Kidney epithelial cell (primary cell): ENCODE data around the gene MKLN1. TPM values are rescaled to one million over a fixed set of nuclear protein-coding genes. Genes with fewer than 3 reads are reported as not detected.
"Not testable (repeated sequence)": the region's sequence is repeated elsewhere in the genome, so short reads cannot be mapped to it uniquely, and the experiment has no call there.

ENCODE experiments used
- DNase-seq: peaks from one replicate; pipeline ENCODE4 v3.0.0-alpha.2; 2010; ENCODE audit warnings: low read depth
- H3K27me3 ChIP-seq: 2 replicates; pipeline ENCODE4 v1.6.0; 2011; ENCODE audit warnings: low read length; ENCODE audit not compliant: control insufficient read depth, insufficient read depth
- H3K36me3 ChIP-seq: 2 replicates; pipeline ENCODE4 v1.5.1; 2011; ENCODE audit warnings: low read length; ENCODE audit not compliant: control insufficient read depth, insufficient read depth
- H3K4me3 ChIP-seq: 2 replicates; pipeline ENCODE4 v1.5.1; 2011; ENCODE audit warnings: low read depth, mild to moderate bottlenecking, control low read depth, low read length
- total RNA-seq: library from RNA; depleted of rRNA; stranded (reverse); fragments of >200 nt; gene quantifications from 2 replicates; pipeline ENCODE4 v1.2.3, GENCODE V29; 2015
- TF ChIP-seq, protein P1 (sequence below): IDR thresholded peaks from 2 replicates; pipeline ENCODE4 v1.5.1; 2011; ENCODE audit warnings: mild to moderate bottlenecking, moderate library complexity, low read length, control low read depth, inconsistent platforms; ENCODE audit not compliant: insufficient read depth, poor library complexity, severe bottlenecking

MKLN1 gene
- total RNA-seq, 1 donor from 2014 or later: 18.8 TPM

DNA sequence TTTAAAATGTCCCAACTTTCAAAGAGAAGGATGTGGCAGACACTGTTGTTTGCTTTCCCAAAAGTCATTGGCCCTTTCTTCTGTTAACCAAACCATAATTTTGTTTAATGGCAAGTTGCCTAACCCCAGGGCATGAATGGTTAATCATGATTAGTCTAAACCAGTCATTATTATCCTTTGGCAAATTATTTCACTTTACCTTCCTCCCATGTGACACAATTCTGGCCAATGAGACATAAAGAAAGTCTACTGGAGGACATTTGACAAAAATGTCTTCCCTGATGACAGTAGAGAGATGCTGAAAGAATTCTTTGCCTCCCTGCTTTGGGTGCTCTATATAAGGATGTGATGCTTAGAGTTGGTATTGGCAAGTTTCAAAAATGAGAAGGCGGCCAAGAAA is 126.8 kb downstream of the MKLN1 start:
- no peaks in the 10 kb centered on the region for H3K36me3 ChIP-seq
- H3K4me3 ChIP-seq: no peak overlapping the region
- TF ChIP-seq, protein P1, sequence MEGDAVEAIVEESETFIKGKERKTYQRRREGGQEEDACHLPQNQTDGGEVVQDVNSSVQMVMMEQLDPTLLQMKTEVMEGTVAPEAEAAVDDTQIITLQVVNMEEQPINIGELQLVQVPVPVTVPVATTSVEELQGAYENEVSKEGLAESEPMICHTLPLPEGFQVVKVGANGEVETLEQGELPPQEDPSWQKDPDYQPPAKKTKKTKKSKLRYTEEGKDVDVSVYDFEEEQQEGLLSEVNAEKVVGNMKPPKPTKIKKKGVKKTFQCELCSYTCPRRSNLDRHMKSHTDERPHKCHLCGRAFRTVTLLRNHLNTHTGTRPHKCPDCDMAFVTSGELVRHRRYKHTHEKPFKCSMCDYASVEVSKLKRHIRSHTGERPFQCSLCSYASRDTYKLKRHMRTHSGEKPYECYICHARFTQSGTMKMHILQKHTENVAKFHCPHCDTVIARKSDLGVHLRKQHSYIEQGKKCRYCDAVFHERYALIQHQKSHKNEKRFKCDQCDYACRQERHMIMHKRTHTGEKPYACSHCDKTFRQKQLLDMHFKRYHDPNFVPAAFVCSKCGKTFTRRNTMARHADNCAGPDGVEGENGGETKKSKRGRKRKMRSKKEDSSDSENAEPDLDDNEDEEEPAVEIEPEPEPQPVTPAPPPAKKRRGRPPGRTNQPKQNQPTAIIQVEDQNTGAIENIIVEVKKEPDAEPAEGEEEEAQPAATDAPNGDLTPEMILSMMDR: no peak
- H3K27me3 ChIP-seq: no peaks in the 10 kb centered on the region
- DNase-seq: no peak

DNA sequence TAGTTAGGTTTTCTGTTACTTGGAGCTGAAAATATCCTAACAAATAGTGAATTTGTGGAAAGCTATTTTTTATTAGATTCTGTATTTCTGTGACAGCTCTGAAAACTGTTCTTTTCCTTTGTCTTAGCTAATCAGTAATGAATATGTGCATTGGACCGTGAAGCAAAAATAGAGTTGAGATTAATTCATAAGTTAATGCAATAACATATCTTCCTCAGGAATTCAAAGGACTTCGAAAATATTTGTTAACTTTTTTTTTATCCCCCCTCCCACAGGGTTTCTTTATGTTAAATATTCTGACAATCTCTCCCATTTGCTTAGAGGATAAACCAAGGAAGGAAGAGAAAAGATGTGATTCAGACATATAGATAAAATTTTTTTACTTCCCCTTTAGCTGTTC is 127.3 kb downstream of the MKLN1 start:
- no peaks in the 10 kb centered on the region for H3K36me3 ChIP-seq
- no peaks in the 10 kb centered on the region for H3K27me3 ChIP-seq
- TF ChIP-seq, protein P1: no peak
- DNase-seq: no peak
- H3K4me3 ChIP-seq: no peak overlapping the region

DNA sequence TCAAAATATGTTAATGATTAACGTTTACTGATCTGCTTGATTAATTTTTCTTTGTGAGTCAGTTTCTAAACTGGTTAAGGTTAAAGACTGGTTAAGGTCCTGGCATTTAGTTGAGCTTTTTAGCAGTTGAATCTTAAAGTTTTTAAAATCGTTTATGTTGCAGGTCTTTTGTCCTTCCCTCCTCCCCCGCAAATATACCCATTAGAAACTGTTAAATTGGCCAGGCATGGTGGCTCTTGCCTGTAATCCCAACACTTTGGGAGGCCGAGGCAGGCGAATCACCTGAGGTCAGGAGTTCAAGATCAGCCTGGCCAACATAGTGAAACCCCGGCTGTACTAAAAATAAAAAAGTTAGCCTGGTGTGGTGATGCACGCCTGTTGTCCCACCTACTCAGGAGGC is 127.9 kb downstream of the MKLN1 start:
- H3K27me3 ChIP-seq: no peaks in the 10 kb centered on the region
- no peaks in the 10 kb centered on the region for H3K36me3 ChIP-seq
- H3K4me3 ChIP-seq: no peak overlapping the region
- no peak for DNase-seq
- TF ChIP-seq, protein P1: no peak

DNA sequence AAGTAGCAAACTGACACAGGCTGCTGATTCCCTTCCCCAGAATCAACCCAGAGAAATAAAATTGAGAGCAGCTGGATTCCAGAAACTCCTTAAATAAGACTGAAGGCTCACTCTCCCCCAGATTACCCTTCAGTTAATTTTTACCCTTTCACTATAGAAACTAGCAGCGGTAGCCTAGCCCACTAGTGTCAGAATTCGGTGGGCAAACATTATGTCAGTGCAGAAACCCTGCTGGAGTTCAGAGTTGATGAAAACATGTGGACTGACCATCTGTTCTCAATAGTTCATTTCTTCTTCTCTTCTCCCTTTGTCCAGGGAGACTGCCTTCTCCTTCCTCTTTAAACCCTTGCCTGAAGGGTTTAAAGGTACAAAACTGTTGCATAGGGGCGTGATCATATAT is 128.7 kb downstream of the MKLN1 start:
- Histone ChIP-seq H3K36me3 (no peaks in the 10 kb centered on the region), H3K4me3 (no peak overlapping the region), H3K27me3 (no peaks in the 10 kb centered on the region)
- DNase-seq: no peak
- TF ChIP-seq, protein P1: no peak

DNA sequence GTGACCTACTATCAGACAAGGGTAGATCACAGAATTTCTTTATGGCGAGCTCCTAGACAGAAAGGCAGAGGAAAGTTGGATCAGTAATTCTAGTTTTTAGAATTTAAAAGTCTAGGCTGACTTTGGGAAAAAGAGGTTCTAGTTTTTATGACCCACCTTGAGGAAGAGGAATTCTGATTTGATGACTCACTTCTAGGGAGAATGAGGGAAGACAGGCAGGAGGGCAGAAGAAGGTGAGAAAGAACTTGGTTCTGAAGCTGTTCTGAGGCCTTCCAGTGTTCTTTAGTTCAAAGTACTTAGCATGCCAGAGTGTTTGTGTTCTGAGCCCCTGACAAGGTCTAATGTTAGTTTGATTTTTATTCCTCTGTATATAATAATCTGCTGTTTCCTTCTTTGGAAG is 131.6 kb downstream of the MKLN1 start:
- H3K36me3 ChIP-seq: no peaks in the 10 kb centered on the region
- DNase-seq: no peak
- no peak overlapping the region for H3K4me3 ChIP-seq
- TF ChIP-seq, protein P1: no peak
- H3K27me3 ChIP-seq: no peaks in the 10 kb centered on the region

DNA sequence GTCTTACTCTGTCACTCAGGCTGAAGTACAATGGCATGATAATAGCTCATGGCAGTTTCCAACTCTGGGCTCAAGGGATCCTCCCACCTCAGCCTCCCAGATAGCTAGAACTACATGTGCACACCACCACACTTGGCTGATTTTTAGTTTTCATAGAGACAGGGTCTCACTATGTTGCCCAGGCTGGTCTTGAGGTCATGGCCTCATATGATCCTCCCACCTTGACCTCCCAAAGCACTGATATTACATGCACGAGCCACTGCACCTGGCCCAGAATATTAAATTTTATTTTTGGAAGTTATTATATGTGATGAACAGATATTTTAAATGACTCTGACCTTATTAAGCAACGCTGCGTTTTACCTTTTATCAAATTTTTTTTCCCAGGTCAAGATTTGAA is 134.4 kb downstream of the MKLN1 start:
- TF ChIP-seq, protein P1: no peak
- H3K36me3 ChIP-seq: no peaks in the 10 kb centered on the region
- H3K27me3 ChIP-seq: no peaks in the 10 kb centered on the region
- no peak for DNase-seq
- no peak overlapping the region for H3K4me3 ChIP-seq

DNA sequence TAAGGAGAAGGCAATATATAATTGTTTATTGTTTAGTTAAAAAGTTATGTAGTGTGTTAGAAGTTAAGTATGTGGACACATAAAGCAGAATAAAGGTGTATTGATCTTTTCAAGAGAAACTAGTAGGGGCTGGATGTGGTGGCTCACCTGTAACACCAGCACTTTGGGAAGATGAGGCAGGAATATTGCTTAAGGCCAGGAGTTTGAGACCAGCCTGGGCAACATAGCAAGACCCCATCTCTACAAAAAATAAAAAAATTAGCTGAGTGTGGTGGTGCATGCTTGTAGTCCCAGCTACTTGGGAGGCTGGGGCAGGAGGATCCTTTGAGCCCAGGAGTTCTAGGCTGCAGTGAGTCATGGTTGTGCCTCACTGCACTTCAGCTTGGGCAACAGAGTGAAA is 135.0 kb downstream of the MKLN1 start:
- not testable (repeated sequence) for H3K36me3 ChIP-seq, H3K27me3 ChIP-seq, H3K4me3 ChIP-seq, DNase-seq
